H1 (cell line): ENCODE results near the gene PUS3. TPM values are rescaled to one million over a fixed set of nuclear protein-coding genes. Genes with fewer than 3 reads are reported as not detected.

ENCODE experiments used
- CTCF ChIA-PET: fragments of 300-600 bp; sonication (Branson Sonifier 250); formaldehyde crosslinking; loops from one replicate; lab custom pipeline; 2021; ENCODE audit not compliant: partially characterized antibody; lab: Charles Lee
- POLR2A ChIA-PET: fragments of 300-600 bp; sonication (Branson Sonifier 250); formaldehyde crosslinking; loops from one replicate; lab custom pipeline; 2021; ENCODE audit warnings: inconsistent platforms; ENCODE audit not compliant: partially characterized antibody; lab: Charles Lee
- DNase-seq, 2 experiments: peaks; one replicate each; pipeline versions ENCODE4 v3.0.0 to v3.0.0-alpha.2; 2010 to 2022; ENCODE audit warnings: low spot score in 2 of 2, low read depth in 1 of 2, mixed read lengths in 1 of 2
- FAIRE-seq: peaks from 2 replicates; lab custom pipeline; 2011; peaks lifted over from hg19 to GRCh38; lab: Jason Lieb, UNC
- H2AFZ ChIP-seq: 2 replicates; pipeline ENCODE4 v1.8.1; 2012; ENCODE audit warnings: low read length, inconsistent platforms
- H2AK5ac ChIP-seq: 2 replicates; pipeline ENCODE4 v1.6.1; 2013; ENCODE audit warnings: low read depth, low read length
- H2BK120ac ChIP-seq: replicated peaks from 2 replicates; pipeline ENCODE3; 2013; ENCODE audit warnings: low read depth, low read length, inconsistent platforms
- H2BK12ac ChIP-seq: 2 replicates; pipeline ENCODE4 v1.6.1; 2013; ENCODE audit warnings: low read depth, low read length
- H2BK15ac ChIP-seq: 2 replicates; pipeline ENCODE4 v1.6.1; 2013; ENCODE audit warnings: low read length
- H2BK20ac ChIP-seq: 2 replicates; pipeline ENCODE4 v1.6.1; 2013; ENCODE audit warnings: low read length
- H2BK5ac ChIP-seq: 2 replicates; pipeline ENCODE4 v1.6.1; 2013; ENCODE audit warnings: low read depth, low read length
- H3K14ac ChIP-seq: 2 replicates; pipeline ENCODE4 v1.6.1; 2013; ENCODE audit warnings: inconsistent platforms; ENCODE audit not compliant: insufficient read length
- H3K18ac ChIP-seq: 2 replicates; pipeline ENCODE4 v1.6.1; 2013; ENCODE audit warnings: low read length; ENCODE audit errors: extremely low read depth
- H3K23ac ChIP-seq: 2 replicates; pipeline ENCODE4 v1.6.1; 2013; ENCODE audit warnings: inconsistent platforms; ENCODE audit not compliant: insufficient read length
- H3K23me2 ChIP-seq: 2 replicates; pipeline ENCODE4 v1.6.1; 2013; ENCODE audit warnings: low read depth, low read length
- H3K27ac ChIP-seq: 2 replicates; pipeline ENCODE4 v1.6.1; 2011; ENCODE audit warnings: low read depth, low read length, inconsistent platforms
- H3K27me3 ChIP-seq, 4 experiments: replicated peaks in 1 of 4; 1 replicate in 1 of 4; 2 replicates in 3 of 4; pipeline versions ENCODE4 v1.6.1 to v1.8.1; 2011 to 2013; ENCODE audit warnings: low read length in 3 of 4, mild to moderate bottlenecking in 3 of 4, inconsistent platforms in 2 of 4, mixed read lengths in 2 of 4, moderate library complexity in 1 of 4; ENCODE audit not compliant: control insufficient read depth in 3 of 4, insufficient read depth in 3 of 4; ENCODE audit errors: extremely low read depth in 1 of 4
- H3K36me3 ChIP-seq, 4 experiments: 2 replicates each; pipeline versions ENCODE4 v1.6.1 to v1.8.1; 2011 to 2013; ENCODE audit warnings: mild to moderate bottlenecking in 4 of 4, low read length in 3 of 4, moderate library complexity in 2 of 4, control low read depth in 1 of 4, inconsistent platforms in 1 of 4; ENCODE audit not compliant: insufficient read depth in 4 of 4, control insufficient read depth in 2 of 4
- H3K4ac ChIP-seq: replicated peaks from 2 replicates; pipeline ENCODE3; 2013; ENCODE audit warnings: low read length, low read depth, mixed read lengths, inconsistent platforms; ENCODE audit not compliant: insufficient read length
- H3K4me1 ChIP-seq, 4 experiments: replicated peaks in 1 of 4; 1 replicate in 1 of 4; 2 replicates in 3 of 4; pipeline versions ENCODE4 v1.6.1 to v1.8.1; 2011 to 2013; ENCODE audit warnings: low read length in 3 of 4, inconsistent platforms in 2 of 4, mixed read lengths in 1 of 4; ENCODE audit not compliant: insufficient read depth in 4 of 4, control insufficient read depth in 3 of 4
- H3K4me2 ChIP-seq, 2 experiments: 2 replicates each; pipeline versions ENCODE4 v1.6.1 to v1.8.1; 2011 to 2013; ENCODE audit warnings: low read depth in 2 of 2, low read length in 2 of 2, control low read depth in 1 of 2, inconsistent platforms in 1 of 2, mild to moderate bottlenecking in 1 of 2; ENCODE audit not compliant: insufficient read depth in 1 of 2
- H3K4me3 ChIP-seq, 4 experiments: fragments of 200-600, 300-600 bp in 1 of 4; sonication (generic), shearing (Covaris generic), sonication (Bioruptor Twin) in 1 of 4; 2 replicates each; pipeline versions ENCODE4 v1.5.1 to v1.8.1; 2011 to 2016; ENCODE audit warnings: low read length in 4 of 4, low read depth in 3 of 4, control low read depth in 2 of 4, inconsistent platforms in 2 of 4, mild to moderate bottlenecking in 2 of 4, mixed read lengths in 1 of 4, moderate library complexity in 1 of 4; ENCODE audit not compliant: insufficient read depth in 2 of 4; ENCODE audit errors: extremely low read depth in 1 of 4
- H3K56ac ChIP-seq: replicated peaks from 2 replicates; pipeline ENCODE3; 2013; ENCODE audit warnings: low read depth, mild to moderate bottlenecking, mixed read lengths, low read length, inconsistent platforms; ENCODE audit not compliant: insufficient read length
- H3K79me1 ChIP-seq: 2 replicates; pipeline ENCODE4 v1.6.1; 2013; ENCODE audit warnings: low read depth, low read length, control low read depth
- H3K79me2 ChIP-seq, 2 experiments: 2 replicates each; pipeline versions ENCODE4 v1.6.1 to v1.8.1; 2012 to 2013; ENCODE audit warnings: low read length in 2 of 2, mild to moderate bottlenecking in 2 of 2, inconsistent platforms in 1 of 2; ENCODE audit not compliant: insufficient read depth in 2 of 2, control insufficient read depth in 1 of 2
- H3K9ac ChIP-seq, 4 experiments: replicated peaks in 1 of 4; 1 replicate in 1 of 4; 2 replicates in 3 of 4; pipeline versions ENCODE4 v1.6.1 to v1.8.1; 2011 to 2013; ENCODE audit warnings: low read depth in 3 of 4, low read length in 3 of 4, control low read depth in 2 of 4, mild to moderate bottlenecking in 2 of 4, moderate library complexity in 2 of 4, inconsistent platforms in 1 of 4; ENCODE audit errors: extremely low read depth in 1 of 4
- H3K9me3 ChIP-seq, 2 experiments: 2 replicates each; pipeline versions ENCODE4 v1.6.1 to v1.8.1; 2012 to 2013; ENCODE audit warnings: mild to moderate bottlenecking in 2 of 2, moderate library complexity in 2 of 2, control low read depth in 1 of 2, inconsistent platforms in 1 of 2, low read depth in 1 of 2, low read length in 1 of 2, mixed read lengths in 1 of 2; ENCODE audit not compliant: insufficient read depth in 2 of 2
- H4K20me1 ChIP-seq, 2 experiments: replicated peaks in 1 of 2; 2 replicates each; pipeline versions ENCODE3 to v1.8.1; 2011 to 2013; ENCODE audit warnings: inconsistent platforms in 2 of 2, low read length in 2 of 2, mild to moderate bottlenecking in 1 of 2; ENCODE audit not compliant: insufficient read depth in 2 of 2, control insufficient read depth in 1 of 2
- H4K5ac ChIP-seq: 2 replicates; pipeline ENCODE4 v1.6.1; 2013; ENCODE audit warnings: low read length, low read depth, mixed read lengths, inconsistent platforms; ENCODE audit not compliant: insufficient read length
- H4K8ac ChIP-seq: 2 replicates; pipeline ENCODE4 v1.8.0; 2013; ENCODE audit warnings: mild to moderate bottlenecking, moderate library complexity, low read length, inconsistent platforms; ENCODE audit not compliant: insufficient read depth; ENCODE audit errors: extremely low read depth
- H4K91ac ChIP-seq: replicated peaks from 2 replicates; pipeline ENCODE3; 2013; ENCODE audit warnings: low read length, mixed read lengths, inconsistent platforms; ENCODE audit not compliant: insufficient read length
- CTCF ChIP-seq, 3 experiments: IDR thresholded peaks; 1 replicate in 2 of 3; 2 replicates in 1 of 3; pipeline versions ENCODE4 v1.5.1 to v1.6.1; 2011; ENCODE audit warnings: low read length in 3 of 3, mild to moderate bottlenecking in 3 of 3, inconsistent platforms in 2 of 3, low read depth in 1 of 3, moderate library complexity in 1 of 3; ENCODE audit not compliant: insufficient read depth in 1 of 3; ENCODE audit errors: control extremely low read depth in 1 of 3
- EZH2 ChIP-seq: fragments of 200-600 bp; sonication (generic); IDR thresholded peaks from 2 replicates; pipeline ENCODE4 v1.7.1; 2012; ENCODE audit warnings: low read depth, mild to moderate bottlenecking, moderate library complexity, low read length, inconsistent platforms; ENCODE audit not compliant: severe bottlenecking
- HDAC2 ChIP-seq, 2 experiments: fragments of 300-600 bp in 1 of 2; sonication (generic) in 1 of 2; IDR thresholded peaks; 2 replicates each; pipeline ENCODE4 v1.6.1; 2011 to 2012; ENCODE audit warnings: low read depth in 2 of 2, low read length in 2 of 2, mild to moderate bottlenecking in 2 of 2, moderate library complexity in 2 of 2, borderline replicate concordance in 1 of 2, inconsistent platforms in 1 of 2
- RBBP5 ChIP-seq: IDR thresholded peaks from 2 replicates; pipeline ENCODE4 v1.7.1; 2012; ENCODE audit warnings: low read depth, mild to moderate bottlenecking, inconsistent platforms, low read length, moderate library complexity, borderline replicate concordance
- TAF7 ChIP-seq: optimal IDR thresholded peaks from 2 replicates; pipeline ENCODE3; 2011; ENCODE audit warnings: low read depth, mild to moderate bottlenecking, inconsistent platforms, low read length, moderate library complexity, borderline replicate concordance
- TCF12 ChIP-seq: IDR thresholded peaks from 2 replicates; pipeline ENCODE4 v1.6.1; 2011; ENCODE audit warnings: low read depth, mild to moderate bottlenecking, low read length
- WGBS, 2 experiments: shearing (Covaris generic) in 1 of 2; methylation state at CpG; one replicate each; pipeline versions ENCODE4 v1.1.6 to v1.1.7; 2013 to 2015; ENCODE audit warnings: low lambda C conversion rate in 2 of 2, mixed read lengths in 2 of 2, inconsistent platforms in 1 of 2, low coverage in 1 of 2, missing lambda C conversion rate in 1 of 2; ENCODE audit not compliant: insufficient replicate concordance in 2 of 2, insufficient coverage in 1 of 2, insufficient read length in 1 of 2; ENCODE audit errors: extremely low coverage in 1 of 2, missing lambda C conversion rate in 1 of 2; 5-methylcytosine and 5-hydroxymethylcytosine counted together
- polyA plus RNA-seq, 7 experiments: library from polyadenylated mRNA; depleted of rRNA in 3 of 7; stranded (reverse) in 5 of 7; unstranded in 2 of 7; fragments of >200 nt in 5 of 7; fragments of 200-250 nt in 2 of 7; gene quantifications; 1 replicate in 5 of 7; 2 replicates in 1 of 7; 4 replicates in 1 of 7; pipeline versions ENCODE4 v1.2.1 to v1.2.3, GENCODE V29; 2011 to 2013; ENCODE audit warnings: missing spikeins in 2 of 7, mixed read lengths in 2 of 7
- total RNA-seq: library from RNA; stranded (reverse); fragmentation: NEBNext Ultra II Directional; extraction: Animal tissue kit (Norgen Biotek cat#: 25700); gene quantifications from 2 replicates; pipeline ENCODE4 v1.2.1, GENCODE V29; 2021

PUS3 gene
- total and polyA plus RNA-seq, 2 of the 8 experiments (the other 6 are each of a cell fraction or from before 2014, with no cell fraction given): 8.7 to 22.6 TPM

DNA sequence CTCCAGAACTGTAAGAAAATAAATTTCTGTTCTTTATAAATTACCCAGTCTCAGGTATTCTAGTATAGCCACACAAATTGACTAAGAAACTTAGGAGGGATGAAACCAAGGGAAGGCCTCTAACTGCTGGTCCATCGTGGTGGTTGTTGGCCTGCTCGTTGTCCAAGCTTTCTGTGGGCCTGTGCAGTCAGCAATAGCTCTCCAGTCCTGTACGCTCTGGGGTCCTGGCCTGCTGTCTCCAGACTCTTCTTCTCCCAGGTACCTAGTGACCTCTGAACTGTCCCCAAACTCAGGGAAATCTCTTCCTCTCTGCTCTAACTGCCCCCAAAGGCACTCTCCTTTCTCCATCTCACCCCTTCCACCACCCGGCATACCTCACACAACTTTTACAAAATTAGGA lies 37.1 kb upstream of the PUS3 start:
- no peak for TF ChIP-seq RBBP5
- no peak for TF ChIP-seq CTCF (IDR thresholded peaks at IDR 0.05; ENCODE audit: control extremely low read depth in 1 of 3, insufficient read depth in 1 of 3, low read depth in 1 of 3, low read length in 3 of 3)
- TF ChIP-seq HDAC2 (IDR thresholded peaks at IDR 0.05; ENCODE audit: borderline replicate concordance in 1 of 2, low read depth in 2 of 2, low read length in 2 of 2): no peak
- TF ChIP-seq TAF7: no peak
- no peak for TF ChIP-seq EZH2
- no peak for TF ChIP-seq TCF12
- H3K4me3 ChIP-seq: no peak overlapping the region
- H4K8ac ChIP-seq: no peak overlapping the region
- no peak overlapping the region for H3K56ac ChIP-seq
- H3K79me2 ChIP-seq: no peaks in the 10 kb centered on the region
- no peak overlapping the region for H3K4me2 ChIP-seq
- H3K9ac ChIP-seq: no peak overlapping the region
- no peak overlapping the region for H4K91ac ChIP-seq
- no peak overlapping the region for H3K14ac ChIP-seq
- FAIRE-seq (no peak), DNase-seq (no peak)
- no peak overlapping the region for H2AFZ ChIP-seq
- H3K4ac ChIP-seq: no peak overlapping the region
- WGBS, 2 experiments: 90% methylated on average over 4 of the region's 4 CpGs; no CpG with 5 or more reads in 1 of the 2 experiments
- no peak overlapping the region for H2BK20ac ChIP-seq
- H3K4me1 ChIP-seq: peaks cover 7 to 11% (median 9%) of the 10 kb centered on the region in 4 experiments
- no peak overlapping the region for H3K27ac ChIP-seq
- no peaks in the 10 kb centered on the region for H3K9me3 ChIP-seq
- H2BK120ac ChIP-seq: no peak overlapping the region
- H3K23me2 ChIP-seq: no peaks in the 10 kb centered on the region
- H3K79me1 ChIP-seq: no peaks in the 10 kb centered on the region
- no peaks in the 10 kb centered on the region for H4K20me1 ChIP-seq
- POLR2A ChIA-PET: no interaction called here
- H3K36me3 ChIP-seq: no peaks in the 10 kb centered on the region
- no peak overlapping the region for H4K5ac ChIP-seq
- CTCF ChIA-PET: interaction anchor here (0.6 to 8.2 kb wide), 16 partner anchors 9 to 450 kb away, joined by 3 to 76 read pairs (median 5); no protein-coding TSS in a partner anchor
- H3K27me3 ChIP-seq: no peaks in the 10 kb centered on the region
- H3K23ac ChIP-seq: no peak overlapping the region
- no peak overlapping the region for H2BK15ac ChIP-seq
- no peak overlapping the region for H3K18ac ChIP-seq
- no peak overlapping the region for H2BK5ac ChIP-seq
- H2BK12ac ChIP-seq: no peak overlapping the region; the same call in 1 of the 2 replicates
- H2AK5ac ChIP-seq: no peak overlapping the region
